Neural progenitor cell (in vitro differentiated cells): Measurements from ENCODE around the gene SLC25A17.

Experiments used
- EZH2 ChIP-seq: fragments of 200-600 bp; sonication (generic); IDR thresholded peaks from 2 replicates; pipeline ENCODE4 v1.6.1; 2017; ENCODE audit warnings: antibody characterized with exemption, mild to moderate bottlenecking, moderate library complexity
- EZH2phosphoT487 ChIP-seq: fragments of 200-600 bp; sonication (generic); IDR thresholded peaks from 2 replicates; pipeline ENCODE4 v1.6.1; 2017; ENCODE audit warnings: antibody characterized with exemption
- TF ChIP-seq, protein P1 (sequence below): fragments of 200-600 bp; sonication (generic); IDR thresholded peaks from 2 replicates; pipeline ENCODE4 v1.5.1; 2017; ENCODE audit warnings: antibody characterized with exemption, mild to moderate bottlenecking

- TF ChIP-seq EZH2 (no peak), EZH2phosphoT487 (no peak)
- TF ChIP-seq, protein P1, sequence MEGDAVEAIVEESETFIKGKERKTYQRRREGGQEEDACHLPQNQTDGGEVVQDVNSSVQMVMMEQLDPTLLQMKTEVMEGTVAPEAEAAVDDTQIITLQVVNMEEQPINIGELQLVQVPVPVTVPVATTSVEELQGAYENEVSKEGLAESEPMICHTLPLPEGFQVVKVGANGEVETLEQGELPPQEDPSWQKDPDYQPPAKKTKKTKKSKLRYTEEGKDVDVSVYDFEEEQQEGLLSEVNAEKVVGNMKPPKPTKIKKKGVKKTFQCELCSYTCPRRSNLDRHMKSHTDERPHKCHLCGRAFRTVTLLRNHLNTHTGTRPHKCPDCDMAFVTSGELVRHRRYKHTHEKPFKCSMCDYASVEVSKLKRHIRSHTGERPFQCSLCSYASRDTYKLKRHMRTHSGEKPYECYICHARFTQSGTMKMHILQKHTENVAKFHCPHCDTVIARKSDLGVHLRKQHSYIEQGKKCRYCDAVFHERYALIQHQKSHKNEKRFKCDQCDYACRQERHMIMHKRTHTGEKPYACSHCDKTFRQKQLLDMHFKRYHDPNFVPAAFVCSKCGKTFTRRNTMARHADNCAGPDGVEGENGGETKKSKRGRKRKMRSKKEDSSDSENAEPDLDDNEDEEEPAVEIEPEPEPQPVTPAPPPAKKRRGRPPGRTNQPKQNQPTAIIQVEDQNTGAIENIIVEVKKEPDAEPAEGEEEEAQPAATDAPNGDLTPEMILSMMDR = no peak
These were observed 8.0 kb upstream of the SLC25A17 start for GRCh38 chr22:40826984-40827741.
